OCI-LY7 (cell line): ENCODE data around the gene ANAPC5. TPM values are rescaled to one million over a fixed set of nuclear protein-coding genes. Genes with fewer than 3 reads are reported as not detected.

Source experiments
- BruUV-seq: library from RNA; stranded (reverse); fragments of 400-500 nt; replicated peaks from 2 replicates; lab custom pipeline; 2021; lab: Mats Ljungman, UMichigan
- CTCF ChIA-PET: fragments of 300-600 bp; sonication (Branson Sonifier 250); formaldehyde crosslinking; loops from one replicate; lab custom pipeline; 2022; ENCODE audit warnings: antibody characterized with exemption; ENCODE audit not compliant: unreplicated experiment; lab: Charles Lee
- POLR2A ChIA-PET: fragments of 300-600 bp; sonication (Branson Sonifier 250); formaldehyde crosslinking; loops from one replicate; lab custom pipeline; 2022; ENCODE audit warnings: antibody characterized with exemption; lab: Charles Lee
- DNase-seq: peaks from one replicate; pipeline ENCODE4 v3.0.0-alpha.2; 2015; ENCODE audit warnings: low spot score
- H2AFZ ChIP-seq: fragments of 200-600 bp; sonication (generic), shearing (Covaris generic); 2 replicates; pipeline ENCODE4 v1.6.1; 2014; ENCODE audit warnings: mild to moderate bottlenecking, antibody characterized with exemption, low read length, moderate library complexity
- H3K27ac ChIP-seq: fragments of 200-600 bp; sonication (generic); 2 replicates; pipeline ENCODE4 v1.5.1; 2014; ENCODE audit warnings: mixed run types, low read depth, mild to moderate bottlenecking, moderate library complexity, low read length, inconsistent platforms; ENCODE audit not compliant: poor library complexity, severe bottlenecking
- H3K36me3 ChIP-seq: fragments of 200-600 bp; sonication (generic); 2 replicates; pipeline ENCODE4 v1.6.1; 2014; ENCODE audit warnings: mild to moderate bottlenecking, antibody characterized with exemption, low read length, moderate library complexity, mixed read lengths; ENCODE audit not compliant: insufficient read depth
- H3K4me1 ChIP-seq: fragments of 200-600 bp; sonication (generic); 2 replicates; pipeline ENCODE4 v1.5.1; 2014; ENCODE audit warnings: mild to moderate bottlenecking, low read length; ENCODE audit not compliant: insufficient read depth, poor library complexity, severe bottlenecking
- H3K4me2 ChIP-seq: fragments of 200-600 bp; sonication (generic); 2 replicates; pipeline ENCODE4 v1.6.1; 2014; ENCODE audit warnings: mild to moderate bottlenecking, low read length
- H3K4me3 ChIP-seq: fragments of 200-600 bp; sonication (generic); 2 replicates; pipeline ENCODE4 v1.5.1; 2014; ENCODE audit warnings: mild to moderate bottlenecking, low read depth, low read length; ENCODE audit not compliant: poor library complexity, severe bottlenecking
- H3K79me2 ChIP-seq: fragments of 200-600 bp; sonication (generic); 2 replicates; pipeline ENCODE4 v1.6.1; 2016; ENCODE audit warnings: low read depth, mild to moderate bottlenecking, low read length, moderate library complexity, mixed read lengths; ENCODE audit not compliant: insufficient read depth
- H3K9me2 ChIP-seq: fragments of 200-600 bp; sonication (generic); 2 replicates; pipeline ENCODE4 v1.6.1; 2016; ENCODE audit warnings: mild to moderate bottlenecking, low read length, mixed read lengths; ENCODE audit not compliant: insufficient read depth
- H3K9me3 ChIP-seq: fragments of 200-600 bp; sonication (generic); 2 replicates; pipeline ENCODE4 v1.6.1; 2014; ENCODE audit warnings: mild to moderate bottlenecking, mixed run types, low read length, mixed read lengths
- H4K20me1 ChIP-seq: fragments of 200-600 bp; sonication (generic); 2 replicates; pipeline ENCODE4 v1.6.1; 2014; ENCODE audit warnings: mild to moderate bottlenecking, antibody characterized with exemption, low read length, moderate library complexity, mixed read lengths; ENCODE audit not compliant: insufficient read depth
- CTCF ChIP-seq: fragments of 200-600 bp; sonication (generic); conservative IDR thresholded peaks from 2 replicates; pipeline ENCODE4 v1.5.1; 2014; ENCODE audit warnings: mild to moderate bottlenecking, antibody characterized with exemption, low read length, moderate library complexity, mixed read lengths
- EZH2phosphoT487 ChIP-seq: fragments of 200-600 bp; sonication (generic); IDR thresholded peaks from 2 replicates; pipeline ENCODE4 v1.6.1; 2018; ENCODE audit warnings: low read depth, borderline replicate concordance, mild to moderate bottlenecking, mixed run types, antibody characterized with exemption, low read length, moderate library complexity, mixed read lengths
- intact Hi-C: fragments of 100-400 bp; cut with micrococcal nuclease; formaldehyde crosslinking; loops from one replicate; pipeline ENCODE4 v1.10.0; 2022; ENCODE audit not compliant: unreplicated experiment
- total RNA-seq, 2 experiments: library from RNA; depleted of rRNA in 1 of 2; stranded (reverse); fragments of >200 nt in 1 of 2; shearing (Covaris generic) in 1 of 2; gene quantifications; 2 replicates each; pipeline ENCODE4 v1.2.3, GENCODE V29; 2014 to 2022

ANAPC5 gene
- total RNA-seq, 2 experiments from 2014 or later = 186 to 217 TPM

GRCh38 chr12:121297435-121297991, 54.7 kb downstream of the ANAPC5 start:
- ChIA-PET CTCF (no interaction called here), POLR2A (interaction anchor here (0.7 to 1.0 kb wide), 3 partner anchors 33 to 392 kb away, joined by 3 to 5 read pairs (median 3); no protein-coding TSS in a partner anchor)
- H3K4me3 ChIP-seq = peak overlapping the region; percentile 73
- peaks cover 47% of the 10 kb centered on the region for H3K4me1 ChIP-seq
- no peaks in the 10 kb centered on the region for H4K20me1 ChIP-seq
- H3K4me2 ChIP-seq = peak overlapping the region; percentile 94
- no TSS peak for BruUV-seq
- DNase-seq = peak; percentile 32
- H3K9me3 ChIP-seq = no peaks in the 10 kb centered on the region
- H3K27ac ChIP-seq = peak overlapping the region; percentile 72
- intact Hi-C loops = no loop called here
- TF ChIP-seq CTCF = no peak
- no peak for TF ChIP-seq EZH2phosphoT487
- peaks cover 5% of the 10 kb centered on the region for H3K36me3 ChIP-seq
- peak overlapping the region; percentile 67 for H2AFZ ChIP-seq
- no peaks in the 10 kb centered on the region for H3K9me2 ChIP-seq
- H3K79me2 ChIP-seq = peaks cover 31% of the 10 kb centered on the region

- peak; percentile 92 for DNase-seq
- ChIA-PET POLR2A (interaction anchor here (0.6 to 1.0 kb wide), 4 partner anchors 9 to 705 kb away, joined by 3 to 5 read pairs (median 4); no protein-coding TSS in a partner anchor), CTCF (no interaction called here)
- Histone ChIP-seq H3K9me3 (no peaks in the 10 kb centered on the region), H3K4me2 (peak within 1 kb of the TSS; percentile 94), H3K4me3 (peak within 1 kb of the TSS; percentile 93), H3K79me2 (peaks cover 31% of the 10 kb centered on the region), H3K36me3 (peaks cover 10% of the 10 kb centered on the region), H3K9me2 (no peaks in the 10 kb centered on the region), H3K4me1 (peaks cover 52% of the 10 kb centered on the region), H4K20me1 (no peaks in the 10 kb centered on the region), H3K27ac (peak within 1 kb of the TSS; percentile 72), H2AFZ (peak within 1 kb of the TSS; percentile 67)
- TF ChIP-seq EZH2phosphoT487 (no peak), CTCF (peak; percentile 56)
- BruUV-seq = no TSS peak
- intact Hi-C loops = no loop called here
These were observed 55.4 kb downstream of the ANAPC5 start, which contains the start of gene CAMKK2 for GRCh38 chr12:121296618-121297434. TSS of gene CAMKK2 (minus strand) at chr12:121296709. CDS start at chr12:121274526, 22,183 bp downstream.
